AG09319 (cell line): ENCODE results near the gene DNAH14.

Experiments
- DNase-seq: peaks from one replicate; pipeline ENCODE4 v3.0.0-alpha.2; 2010; ENCODE audit warnings: low read depth; ENCODE audit errors: extremely low read depth
- CTCF ChIP-seq: IDR thresholded peaks from 2 replicates; pipeline ENCODE4 v1.5.1; 2011; ENCODE audit warnings: low read depth, mild to moderate bottlenecking, inconsistent platforms, low read length, moderate library complexity

The DNAH14 gene

GRCh38 chr1:225412803-225413351, 483.4 kb downstream of the DNAH14 start:
- no peak for TF ChIP-seq CTCF
- no peak for DNase-seq

- no peak for DNase-seq
Measured at GRCh38 chr1:225413708-225414375, 484.4 kb downstream of the DNAH14 start.

GRCh38 chr1:225415307-225415706, 485.8 kb downstream of the DNAH14 start:
- no peak for TF ChIP-seq CTCF
- no peak for DNase-seq

More at GRCh38 chr1:225413708-225414375, 484.4 kb downstream of the DNAH14 start:
- no peak for TF ChIP-seq CTCF

- no peak for DNase-seq
- TF ChIP-seq CTCF: no peak
Measured at GRCh38 chr1:225415967-225416745, 486.7 kb downstream of the DNAH14 start.

DNA sequence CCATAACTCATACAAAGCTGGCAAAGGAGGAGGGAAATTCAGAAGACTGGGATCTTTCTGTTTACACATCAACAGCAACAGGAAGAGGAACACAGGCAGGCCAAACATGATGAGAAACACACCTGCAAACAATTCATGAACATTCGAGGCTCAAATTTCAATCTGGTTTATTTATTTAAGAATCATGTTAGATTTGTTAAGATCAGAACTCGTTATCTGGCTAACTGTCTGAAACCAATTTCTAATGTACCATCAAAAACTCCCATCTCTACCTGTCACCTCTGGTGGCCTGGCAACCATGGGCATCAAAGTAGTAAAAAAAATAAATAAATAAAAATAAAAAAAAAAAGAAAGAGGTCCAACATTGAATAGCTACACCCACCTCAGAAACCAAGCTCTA, 488.6 kb downstream of the DNAH14 start:
- no peak for DNase-seq
- no peak for TF ChIP-seq CTCF

DNA sequence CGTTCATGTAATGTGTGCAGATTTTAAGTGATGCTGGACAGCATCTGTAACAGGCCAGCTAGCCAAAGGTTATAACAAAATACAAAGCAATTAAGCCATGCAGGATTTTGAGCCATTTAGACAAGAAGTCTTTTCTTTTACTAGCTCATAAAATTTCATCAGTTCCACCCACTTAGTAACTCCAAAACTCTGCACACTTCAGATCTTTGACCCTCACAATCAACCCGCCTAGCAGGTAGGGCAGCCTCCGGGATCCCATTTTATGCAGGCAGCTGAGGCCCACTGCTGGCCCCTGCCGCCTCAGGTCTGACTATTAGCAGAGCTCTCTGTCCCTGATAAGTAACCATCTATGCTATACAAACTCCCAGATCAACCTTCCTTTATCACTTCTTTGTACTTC, 489.1 kb downstream of the DNAH14 start:
- TF ChIP-seq CTCF: no peak
- DNase-seq: no peak

GRCh38 chr1:225422031-225422605, 492.6 kb downstream of the DNAH14 start:
- DNase-seq: no peak
- no peak for TF ChIP-seq CTCF
